ENCODE data around the gene MDGA2.

- TF ChIP-seq CTCF (IDR thresholded peaks at IDR 0.05; ENCODE audit: insufficient read depth, low read depth, low read length), result no peak
- TF ChIP-seq EZH2 (IDR thresholded peaks at IDR 0.05; ENCODE audit: insufficient read depth, low read length), result no peak
These were observed 163.6 kb downstream of the MDGA2 start for GRCh38 chr14:47511829-47512228.
